ENCODE data around the gene ZDHHC14.
"Not testable (repeated sequence)": the region's sequence is repeated elsewhere in the genome, so short reads cannot be mapped to it uniquely, and the experiment has no call there.

Gene ZDHHC14

DNA sequence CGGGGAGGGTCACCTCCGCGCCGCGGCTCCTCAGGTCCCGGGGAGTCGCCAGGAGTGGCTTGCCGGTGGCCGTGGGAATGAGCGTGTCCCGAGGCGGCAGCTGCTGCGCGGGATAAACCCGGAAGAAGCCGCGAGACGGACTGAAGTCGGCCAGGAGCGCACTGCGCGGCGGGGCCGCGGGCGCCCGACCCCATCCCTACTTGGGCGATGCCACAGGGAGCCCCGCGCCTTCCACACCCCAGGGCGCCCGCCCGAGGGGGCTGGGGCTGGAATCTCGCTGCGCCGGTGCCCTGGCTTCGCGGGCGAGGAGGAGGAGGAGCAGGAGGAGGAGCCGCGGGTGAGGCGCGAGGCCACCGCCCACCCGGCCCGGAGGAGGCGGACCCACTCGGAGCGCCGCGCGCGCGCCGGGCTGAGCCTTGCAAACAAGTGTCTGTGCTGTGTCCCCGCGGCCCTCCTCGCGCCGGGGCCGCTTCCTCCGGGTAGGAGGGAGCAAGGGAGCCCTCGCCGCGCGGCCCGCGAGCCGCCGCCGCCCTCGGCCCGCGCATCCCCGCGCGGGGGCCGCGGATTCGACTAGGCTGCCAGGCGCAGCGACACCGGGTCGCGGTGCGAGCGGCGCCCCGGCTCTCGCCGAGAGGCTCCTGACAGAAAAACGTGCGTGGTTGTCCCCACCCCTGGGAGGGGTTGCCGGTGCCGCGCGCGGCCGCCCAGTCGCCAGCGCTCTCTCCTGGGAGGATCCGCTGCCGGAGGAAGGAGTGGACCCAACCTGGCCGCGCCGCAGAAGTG lies at the start of gene ZDHHC14:
Gene ZDHHC14 (plus strand): TSS at position 412 of the 783 bp plus-strand sequence.
- DNase-seq (ENCODE audit: low read depth in 2 of 3, low spot score in 1 of 3), result peak; percentile 68 to 90 (median 77)

- no peak for DNase-seq (ENCODE audit: low read depth in 2 of 3, low spot score in 1 of 3)
Observed at GRCh38 chr6:157332813-157333212, 48.2 kb upstream of the ZDHHC14 start.

DNA sequence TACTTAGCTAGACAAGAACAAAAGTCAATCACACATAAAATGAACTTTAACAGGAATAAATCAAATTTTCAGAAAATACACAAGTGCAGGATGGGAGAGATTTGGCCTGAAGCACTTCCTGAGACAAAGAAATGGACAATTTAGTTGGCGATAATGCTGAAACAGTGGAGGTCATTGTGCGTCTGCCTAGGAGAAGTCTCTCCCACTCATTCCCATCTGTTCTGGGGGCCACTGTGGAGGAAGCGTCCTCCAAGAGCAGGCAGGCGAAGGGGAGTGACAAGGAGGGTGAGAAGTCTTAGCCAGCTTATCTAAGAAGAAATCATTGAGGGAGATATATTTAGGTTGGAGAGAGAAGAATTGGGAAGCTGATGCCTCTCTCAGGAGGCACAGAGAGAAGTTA lies 47.5 kb upstream of the ZDHHC14 start:
- DNase-seq (ENCODE audit: low read depth in 2 of 3, low spot score in 1 of 3), result no peak

DNA sequence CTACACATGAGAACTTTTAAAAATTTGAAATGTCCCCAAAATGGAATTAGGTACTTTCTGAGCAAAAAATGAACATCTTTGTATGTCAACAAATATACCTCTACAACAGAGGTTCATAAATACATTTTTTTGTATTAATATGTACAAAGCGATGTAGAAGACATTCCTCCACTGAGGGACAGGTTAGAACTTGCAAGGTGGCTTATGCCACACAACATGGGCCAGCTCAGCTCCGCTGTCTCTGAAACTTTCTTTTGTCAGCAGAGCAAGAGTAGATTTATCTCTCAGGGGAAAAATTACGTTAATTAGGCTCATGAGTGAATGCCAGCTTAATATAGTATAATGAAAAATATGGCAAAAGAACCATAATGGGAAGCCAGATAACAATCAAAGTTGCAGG lies 47.0 kb upstream of the ZDHHC14 start:
- no peak for DNase-seq (ENCODE audit: low read depth in 2 of 3, low spot score in 1 of 3)

DNA sequence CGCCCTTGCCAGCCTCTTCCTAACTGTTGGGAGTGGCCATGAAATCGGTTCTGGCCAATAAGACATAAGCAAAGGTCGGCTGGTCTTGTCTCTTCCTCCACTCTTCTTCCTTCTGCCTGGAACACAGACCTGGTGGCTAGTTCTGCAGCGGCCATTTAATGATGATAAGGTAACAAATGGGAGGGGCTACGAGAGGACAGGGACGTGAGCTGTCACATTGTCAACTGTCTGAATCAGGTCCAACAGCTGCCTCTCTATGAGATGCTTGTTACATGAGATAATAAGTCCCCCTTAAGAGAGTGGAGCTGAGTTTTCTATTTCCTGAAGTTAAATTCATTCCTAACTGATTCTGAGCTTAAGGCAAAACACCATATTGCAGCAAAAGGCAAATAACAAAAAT lies 45.2 kb upstream of the ZDHHC14 start:
- DNase-seq (ENCODE audit: low read depth in 2 of 3, low spot score in 1 of 3), result no peak

GRCh38 chr6:157337276-157337675 lies 43.7 kb upstream of the ZDHHC14 start:
- DNase-seq (ENCODE audit: low read depth in 2 of 3, low spot score in 1 of 3), result not testable (repeated sequence)

GRCh38 chr6:157337751-157338150 lies 43.2 kb upstream of the ZDHHC14 start:
- DNase-seq (ENCODE audit: low read depth in 2 of 3, low spot score in 1 of 3), result no peak

- no peak for DNase-seq (ENCODE audit: low read depth in 2 of 3, low spot score in 1 of 3)
Observed at GRCh38 chr6:157339432-157339831, 41.6 kb upstream of the ZDHHC14 start.

GRCh38 chr6:157343732-157344131 lies 37.3 kb upstream of the ZDHHC14 start:
- DNase-seq (ENCODE audit: low read depth in 2 of 3, low spot score in 1 of 3), result no peak

GRCh38 chr6:157346373-157346772 lies 34.6 kb upstream of the ZDHHC14 start:
- no peak for DNase-seq (ENCODE audit: low read depth in 2 of 3, low spot score in 1 of 3)

DNA sequence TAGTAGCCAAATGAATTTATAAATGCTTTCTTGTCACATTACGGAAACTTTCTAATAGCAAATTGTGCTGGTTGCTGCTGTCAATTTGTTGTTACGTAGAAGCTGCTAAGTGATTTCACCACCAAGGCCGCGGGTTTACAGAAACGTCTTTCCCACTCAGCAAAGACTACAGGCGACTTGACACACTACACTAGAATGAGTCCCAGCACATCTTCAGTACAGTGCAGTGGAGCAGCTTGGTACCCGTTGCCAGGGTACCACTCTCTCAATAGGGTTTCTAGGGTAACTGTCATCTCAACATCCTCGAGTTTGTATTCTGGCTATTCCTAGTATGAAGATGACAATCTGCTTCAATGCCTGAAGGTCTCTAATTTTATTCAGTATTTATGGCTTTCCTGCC lies 22.7 kb upstream of the ZDHHC14 start:
- DNase-seq (ENCODE audit: low read depth in 2 of 3, low spot score in 1 of 3), result no peak

GRCh38 chr6:157361886-157362285 lies 19.1 kb upstream of the ZDHHC14 start:
- DNase-seq (ENCODE audit: low read depth in 2 of 3, low spot score in 1 of 3), result no peak

DNA sequence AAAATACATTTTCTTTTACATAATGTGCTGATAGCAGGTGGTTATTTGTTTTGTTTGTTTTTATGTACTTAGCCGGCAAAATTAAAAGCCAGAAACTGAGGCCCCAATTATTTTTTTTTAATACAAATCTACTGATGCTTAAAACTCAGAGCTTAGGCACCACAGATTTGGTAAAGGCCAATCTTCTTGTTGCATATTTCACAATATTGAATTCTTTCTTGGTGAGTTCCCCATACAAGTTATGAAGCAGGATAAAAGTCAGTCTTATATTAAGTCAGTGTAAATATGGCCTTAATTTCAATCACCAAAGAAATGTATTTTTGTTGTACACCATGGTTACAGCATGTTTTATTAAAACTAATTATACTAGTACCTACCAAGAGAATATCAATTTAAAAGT lies 16.3 kb upstream of the ZDHHC14 start:
- no peak for DNase-seq (ENCODE audit: low read depth in 2 of 3, low spot score in 1 of 3)

DNA sequence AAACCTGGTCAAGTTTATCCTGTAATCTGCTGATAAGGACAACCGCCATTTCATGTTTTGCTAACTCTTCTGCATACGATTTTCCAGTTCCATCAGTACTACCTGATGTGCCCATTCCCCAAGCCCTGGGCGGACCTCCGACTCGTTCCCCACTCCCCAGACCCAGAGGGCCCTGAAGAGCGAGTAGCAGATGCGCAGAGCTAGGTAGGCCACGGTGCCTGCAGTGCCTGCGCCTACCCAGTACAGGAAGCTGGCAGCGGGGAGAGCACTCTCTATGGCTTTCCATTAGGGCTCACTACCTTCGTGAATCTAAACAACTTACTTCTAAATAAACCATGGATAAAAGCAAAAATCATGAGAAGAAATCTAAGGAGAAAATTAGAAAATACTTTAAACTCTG lies 14.3 kb upstream of the ZDHHC14 start:
- no peak for DNase-seq (ENCODE audit: low read depth in 2 of 3, low spot score in 1 of 3)

- DNase-seq (ENCODE audit: low read depth in 2 of 3, low spot score in 1 of 3), result no peak
Observed at GRCh38 chr6:157368359-157369049, 12.5 kb upstream of the ZDHHC14 start.

GRCh38 chr6:157370755-157371154 lies 10.2 kb upstream of the ZDHHC14 start:
- no peak for DNase-seq (ENCODE audit: low read depth in 2 of 3, low spot score in 1 of 3)

- DNase-seq (ENCODE audit: low read depth in 2 of 3, low spot score in 1 of 3), result no peak
Observed at GRCh38 chr6:157372501-157373280, 8.3 kb upstream of the ZDHHC14 start.

DNA sequence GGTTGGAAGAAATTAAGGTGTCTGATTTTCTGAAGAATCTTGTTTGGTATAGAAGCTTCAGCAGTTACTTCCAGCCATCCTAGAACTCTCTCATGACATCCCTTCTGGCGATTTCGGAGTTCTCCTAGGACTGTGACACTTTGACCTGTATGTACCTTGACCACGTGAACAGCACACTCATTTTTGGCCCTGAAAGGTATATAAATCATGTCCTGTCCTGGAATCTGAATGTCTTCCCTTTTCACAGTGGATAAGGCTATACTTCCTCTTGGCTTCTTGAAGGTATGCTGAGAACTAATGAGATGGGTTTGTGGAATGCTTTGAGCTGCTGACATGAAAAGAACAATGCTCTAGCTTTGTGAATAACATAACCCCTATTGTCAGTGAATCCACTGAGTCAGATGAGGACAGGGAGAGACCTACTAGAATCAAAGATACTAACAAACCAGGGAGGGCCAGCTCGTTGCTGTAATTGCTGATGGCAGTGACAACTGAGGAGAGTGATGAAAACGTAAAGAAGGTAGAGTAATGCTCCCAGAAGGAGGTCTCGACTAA lies 6.0 kb upstream of the ZDHHC14 start:
- DNase-seq (ENCODE audit: low read depth in 2 of 3, low spot score in 1 of 3), result no peak

- DNase-seq (ENCODE audit: low read depth in 2 of 3, low spot score in 1 of 3), result no peak
Observed at GRCh38 chr6:157376241-157376640, 4.7 kb upstream of the ZDHHC14 start.

- no peak for DNase-seq (ENCODE audit: low read depth in 2 of 3, low spot score in 1 of 3)
Observed at GRCh38 chr6:157376706-157377230, 4.2 kb upstream of the ZDHHC14 start.
